H9 (cell line): ENCODE measurements around the gene SLC25A42. TPM values are rescaled to one million over a fixed set of nuclear protein-coding genes. Genes with fewer than 3 reads are reported as not detected.

Experiments
- DNase-seq: peaks from one replicate; pipeline ENCODE4 v3.0.0-alpha.2; 2017
- H2AFZ ChIP-seq: one replicate; pipeline ENCODE4 v1.6.1; 2013; ENCODE audit warnings: mild to moderate bottlenecking, low read length, control low read depth, moderate library complexity
- H2AK5ac ChIP-seq: 2 replicates; pipeline ENCODE4 v1.6.1; 2013; ENCODE audit warnings: low read length, control low read depth, mixed read lengths; ENCODE audit not compliant: insufficient read length
- H2BK120ac ChIP-seq: one replicate; pipeline ENCODE4 v1.6.1; 2013; ENCODE audit warnings: low read depth, mild to moderate bottlenecking, low read length, control low read depth, inconsistent platforms; ENCODE audit not compliant: poor library complexity, severe bottlenecking
- H2BK12ac ChIP-seq: 2 replicates; pipeline ENCODE4 v1.6.1; 2013; ENCODE audit warnings: low read length, control low read depth, mixed read lengths, low read depth; ENCODE audit not compliant: insufficient read length
- H2BK15ac ChIP-seq: 2 replicates; pipeline ENCODE4 v1.6.1; 2013; ENCODE audit warnings: low read depth, low read length, control low read depth
- H2BK20ac ChIP-seq: one replicate; pipeline ENCODE4 v1.6.1; 2013; ENCODE audit warnings: low read depth, mild to moderate bottlenecking, low read length, control low read depth, inconsistent platforms; ENCODE audit not compliant: poor library complexity, severe bottlenecking
- H2BK5ac ChIP-seq: 2 replicates; pipeline ENCODE4 v1.6.1; 2013; ENCODE audit warnings: low read length, control low read depth, mixed read lengths; ENCODE audit not compliant: insufficient read length
- H3K14ac ChIP-seq: 2 replicates; pipeline ENCODE4 v1.6.1; 2013; ENCODE audit warnings: low read length, control low read depth; ENCODE audit not compliant: insufficient read depth
- H3K18ac ChIP-seq: 2 replicates; pipeline ENCODE4 v1.6.1; 2013; ENCODE audit warnings: low read depth, mild to moderate bottlenecking, mixed read lengths, low read length, control low read depth; ENCODE audit not compliant: insufficient read length
- H3K23ac ChIP-seq: 2 replicates; pipeline ENCODE4 v1.6.1; 2013; ENCODE audit warnings: low read length, control low read depth, mixed read lengths, low read depth; ENCODE audit not compliant: insufficient read length
- H3K23me2 ChIP-seq: 2 replicates; pipeline ENCODE4 v1.6.1; 2013; ENCODE audit warnings: low read depth, mild to moderate bottlenecking, mixed read lengths, low read length, control low read depth; ENCODE audit not compliant: insufficient read length, poor library complexity, severe bottlenecking
- H3K27ac ChIP-seq: 2 replicates; pipeline ENCODE4 v1.5.1; 2013; ENCODE audit warnings: low read length, control low read depth, mixed read lengths, low read depth; ENCODE audit not compliant: insufficient read length
- H3K27me3 ChIP-seq: 2 replicates; pipeline ENCODE4 v1.6.1; 2013; ENCODE audit warnings: low read length, control low read depth, inconsistent platforms; ENCODE audit not compliant: insufficient read depth
- H3K4ac ChIP-seq: 2 replicates; pipeline ENCODE4 v1.6.1; 2013; ENCODE audit warnings: low read depth, mild to moderate bottlenecking, control low read depth, inconsistent platforms, low read length, moderate library complexity
- H3K4me1 ChIP-seq: 2 replicates; pipeline ENCODE4 v1.6.1; 2013; ENCODE audit warnings: low read length, control low read depth, inconsistent platforms; ENCODE audit not compliant: insufficient read depth
- H3K4me2 ChIP-seq: 2 replicates; pipeline ENCODE4 v1.6.1; 2013; ENCODE audit warnings: low read length, control low read depth, mixed read lengths; ENCODE audit not compliant: insufficient read length, insufficient read depth
- H3K56ac ChIP-seq: 2 replicates; pipeline ENCODE4 v1.6.1; 2013; ENCODE audit warnings: low read depth, mild to moderate bottlenecking, mixed read lengths, low read length, control low read depth; ENCODE audit not compliant: insufficient read length
- H3K79me1 ChIP-seq: 2 replicates; pipeline ENCODE4 v1.6.1; 2013; ENCODE audit warnings: low read depth, mild to moderate bottlenecking, moderate library complexity, low read length, control low read depth, inconsistent platforms; ENCODE audit not compliant: insufficient read depth, poor library complexity, severe bottlenecking
- H3K79me2 ChIP-seq: 2 replicates; pipeline ENCODE4 v1.6.1; 2013; ENCODE audit warnings: low read length, control low read depth, inconsistent platforms; ENCODE audit not compliant: insufficient read depth
- H3K9ac ChIP-seq: 2 replicates; pipeline ENCODE4 v1.6.1; 2013; ENCODE audit warnings: low read length, control low read depth, mixed read lengths; ENCODE audit not compliant: insufficient read length; ENCODE audit errors: extremely low read depth
- H3K9me3 ChIP-seq: one replicate; pipeline ENCODE4 v1.6.1; 2013; ENCODE audit warnings: low read depth, low read length, inconsistent platforms; ENCODE audit not compliant: control insufficient read depth
- H3T11ph ChIP-seq: one replicate; pipeline ENCODE4 v1.6.1; 2013; ENCODE audit warnings: mild to moderate bottlenecking, low read length, control low read depth, inconsistent platforms
- H4K20me1 ChIP-seq: one replicate; pipeline ENCODE4 v1.6.1; 2013; ENCODE audit not compliant: control insufficient read depth, insufficient read length, insufficient read depth
- H4K5ac ChIP-seq: 2 replicates; pipeline ENCODE4 v1.6.1; 2013; ENCODE audit warnings: low read depth, mild to moderate bottlenecking, mixed read lengths, low read length, control low read depth; ENCODE audit not compliant: insufficient read length
- H4K8ac ChIP-seq: replicated peaks from 2 replicates; pipeline ENCODE4 v1.6.1; 2013; ENCODE audit warnings: low read length, control low read depth, mixed read lengths, low read depth; ENCODE audit not compliant: insufficient read length
- H4K91ac ChIP-seq: 2 replicates; pipeline ENCODE4 v1.6.1; 2013; ENCODE audit warnings: low read depth, mild to moderate bottlenecking, moderate library complexity, mixed read lengths, low read length, control low read depth; ENCODE audit not compliant: insufficient read length
- H3K27ac Mint-ChIP-seq, 3 experiments: 2 replicates in 2 of 3; 3 replicates in 1 of 3; pipeline ENCODE4 v1.8.0; 2020 to 2021; ENCODE audit warnings: mixed read lengths in 3 of 3, mild to moderate bottlenecking in 1 of 3, moderate library complexity in 1 of 3
- H3K27me3 Mint-ChIP-seq: 2 replicates; pipeline ENCODE4 v1.8.0; 2021; ENCODE audit warnings: low read depth, mild to moderate bottlenecking, moderate library complexity, mixed read lengths
- H3K36me3 Mint-ChIP-seq, 3 experiments: 2 replicates in 2 of 3; 3 replicates in 1 of 3; pipeline ENCODE4 v1.8.0; 2020 to 2021; ENCODE audit warnings: low read depth in 3 of 3, mixed read lengths in 3 of 3; ENCODE audit not compliant: insufficient read depth in 1 of 3
- H3K4me1 Mint-ChIP-seq, 2 experiments: 2 replicates each; pipeline ENCODE4 v1.8.0; 2020; ENCODE audit warnings: mixed read lengths in 2 of 2
- H3K4me3 Mint-ChIP-seq, 2 experiments: 2 replicates in 1 of 2; 3 replicates in 1 of 2; pipeline ENCODE4 v1.8.0; 2020 to 2021; ENCODE audit warnings: mild to moderate bottlenecking in 2 of 2, mixed read lengths in 2 of 2, moderate library complexity in 1 of 2
- H3K9me3 Mint-ChIP-seq, 2 experiments: 2 replicates in 1 of 2; 3 replicates in 1 of 2; pipeline ENCODE4 v1.8.0; 2020; ENCODE audit warnings: mild to moderate bottlenecking in 2 of 2, mixed read lengths in 2 of 2, moderate library complexity in 1 of 2
- CTCF ChIP-seq: fragments of 200-600 bp; sonication (generic); conservative IDR thresholded peaks from 3 replicates; pipeline ENCODE4 v1.8.0; 2021; ENCODE audit warnings: antibody characterized with exemption, mild to moderate bottlenecking
- WGBS: extraction: QIAGEN DNeasy Blood & Tissue Kit; methylation state at CpG from one replicate; pipeline ENCODE4 v1.1.7; 2013; ENCODE audit warnings: missing lambda C conversion rate, low lambda C conversion rate, mixed read lengths; ENCODE audit not compliant: insufficient read length; ENCODE audit errors: extremely low coverage; 5-methylcytosine and 5-hydroxymethylcytosine counted together
- total RNA-seq: library from RNA; stranded (reverse); gene quantifications from 2 replicates; pipeline ENCODE4 v1.2.1, GENCODE V29; 2021

The SLC25A42 gene
- total RNA-seq, 1 experiment from 2014 or later: 3.6 TPM

DNA sequence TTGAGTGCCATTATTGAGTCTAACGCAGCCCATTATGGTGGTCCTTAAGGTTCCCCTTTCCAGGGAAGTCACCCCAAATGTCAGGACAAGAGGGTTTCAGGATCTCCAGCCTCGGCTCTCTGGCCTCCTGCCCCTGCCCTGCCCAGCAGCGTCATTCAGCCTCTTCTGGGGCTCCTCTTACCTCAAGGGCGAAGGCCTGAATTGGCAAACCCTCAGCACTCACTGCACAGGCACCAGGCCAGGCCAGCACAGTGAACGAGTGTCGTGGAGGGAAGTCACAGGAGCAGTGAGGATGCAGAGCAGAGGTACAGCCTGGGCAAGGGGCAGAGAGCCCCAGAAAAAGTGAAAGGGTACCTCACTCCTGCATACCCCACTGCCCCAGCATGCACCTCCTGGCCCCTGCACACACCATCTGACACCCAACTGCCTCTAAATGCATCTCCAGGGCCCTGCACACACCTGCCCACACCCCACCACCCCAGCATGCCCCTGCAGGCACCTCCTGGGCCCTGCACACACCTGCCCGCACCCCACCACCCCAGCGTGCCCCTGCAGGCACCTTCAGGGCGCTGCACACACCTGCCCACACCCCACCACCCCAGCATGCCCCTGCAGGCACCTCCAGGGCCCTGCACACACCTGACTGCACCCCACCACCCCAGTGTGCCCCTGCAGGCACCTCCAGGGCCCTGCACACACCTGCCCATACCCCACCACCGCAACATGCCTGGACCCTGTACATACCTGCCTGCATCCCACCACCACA lies 19.8 kb downstream of the SLC25A42 start:
- Histone ChIP-seq H2AK5ac (no peak overlapping the region), H3K9ac (no peak overlapping the region), H3K18ac (no peak overlapping the region), H2BK20ac (no peak overlapping the region), H2BK5ac (no peak overlapping the region), H3K4ac (no peak overlapping the region), H3K79me2 (no peaks in the 10 kb centered on the region), H4K91ac (no peak overlapping the region), H3K4me2 (no peak overlapping the region), H3K14ac (no peak overlapping the region), H2BK12ac (no peak overlapping the region), H3K56ac (no peak overlapping the region), H3K27me3 (no peaks in the 10 kb centered on the region), H2BK120ac (no peak overlapping the region), H2BK15ac (no peak overlapping the region), H3T11ph (no peak overlapping the region), H3K9me3 (no peaks in the 10 kb centered on the region), H4K5ac (no peak overlapping the region), H4K20me1 (no peaks in the 10 kb centered on the region), H3K23me2 (no peaks in the 10 kb centered on the region), H3K27ac (no peak overlapping the region), H3K23ac (no peak overlapping the region), H4K8ac (no peak overlapping the region), H3K79me1 (no peaks in the 10 kb centered on the region), H3K4me1 (peaks cover 3% of the 10 kb centered on the region; the same call in 1 of the 2 replicates), H2AFZ (no peak overlapping the region)
- Mint-ChIP-seq H3K9me3 (no peaks in the 10 kb centered on the region), H3K36me3 (no peaks in the 10 kb centered on the region), H3K4me3 (no peak overlapping the region; a peak in 1 of 5 replicates), H3K27ac (no peak overlapping the region), H3K4me1 (peaks cover 6 to 8% of the 10 kb centered on the region in 2 experiments), H3K27me3 (peaks cover 38% of the 10 kb centered on the region)
- no peak for DNase-seq
- no CpG with 5 or more reads among the region's 10 CpGs for WGBS
- TF ChIP-seq CTCF: no peak
